Measurements from ENCODE around the gene C1S. TPM values are rescaled to one million over a fixed set of nuclear protein-coding genes. Genes with fewer than 3 reads are reported as not detected.

The C1S gene
- total RNA-seq, 1 donor from 2014 or later = 18.2 TPM

- no peak for TF ChIP-seq CTCF (IDR thresholded peaks at IDR 0.05)
- H3K4me1 Mint-ChIP-seq (ENCODE audit: unreplicated experiment) = peaks cover 10% of the 10 kb centered on the region
- H3K4me3 Mint-ChIP-seq (ENCODE audit: unreplicated experiment) = no peak overlapping the region
- no peaks in the 10 kb centered on the region for H3K27me3 Mint-ChIP-seq (ENCODE audit: unreplicated experiment)
- no peaks in the 10 kb centered on the region for H3K36me3 Mint-ChIP-seq (ENCODE audit: unreplicated experiment)
- H3K9me3 Mint-ChIP-seq (ENCODE audit: unreplicated experiment) = no peaks in the 10 kb centered on the region
- no peak for DNase-seq (ENCODE audit: extremely low spot score, unreplicated experiment)
- no peak overlapping the region for H3K27ac Mint-ChIP-seq (ENCODE audit: unreplicated experiment)
These were observed 35.8 kb downstream of the C1S start for GRCh38 chr12:7096006-7096932.

- TF ChIP-seq CTCF (IDR thresholded peaks at IDR 0.05) = no peak
- Mint-ChIP-seq H3K27ac (ENCODE audit: unreplicated experiment) (no peak overlapping the region), H3K36me3 (ENCODE audit: unreplicated experiment) (no peaks in the 10 kb centered on the region), H3K9me3 (ENCODE audit: unreplicated experiment) (no peaks in the 10 kb centered on the region), H3K4me3 (ENCODE audit: unreplicated experiment) (no peak overlapping the region), H3K4me1 (ENCODE audit: unreplicated experiment) (peaks cover 4% of the 10 kb centered on the region), H3K27me3 (ENCODE audit: unreplicated experiment) (peaks cover under 1% of the 10 kb centered on the region)
- no peak for DNase-seq (ENCODE audit: extremely low spot score, unreplicated experiment)
These were observed 36.5 kb downstream of the C1S start for GRCh38 chr12:7096979-7097378.

GRCh38 chr12:7099290-7099996, 38.9 kb downstream of the C1S start:
- Mint-ChIP-seq H3K36me3 (ENCODE audit: unreplicated experiment) (peaks cover 2% of the 10 kb centered on the region), H3K4me1 (ENCODE audit: unreplicated experiment) (no peaks in the 10 kb centered on the region), H3K4me3 (ENCODE audit: unreplicated experiment) (no peak overlapping the region), H3K27me3 (ENCODE audit: unreplicated experiment) (peaks cover 16% of the 10 kb centered on the region), H3K9me3 (ENCODE audit: unreplicated experiment) (no peaks in the 10 kb centered on the region), H3K27ac (ENCODE audit: unreplicated experiment) (no peak overlapping the region)
- DNase-seq (ENCODE audit: extremely low spot score, unreplicated experiment) = no peak
- no peak for TF ChIP-seq CTCF (IDR thresholded peaks at IDR 0.05)

GRCh38 chr12:7100239-7100638, 39.7 kb downstream of the C1S start:
- no peak overlapping the region for H3K27ac Mint-ChIP-seq (ENCODE audit: unreplicated experiment)
- no peak overlapping the region for H3K4me3 Mint-ChIP-seq (ENCODE audit: unreplicated experiment)
- DNase-seq (ENCODE audit: extremely low spot score, unreplicated experiment) = no peak
- peaks cover 16% of the 10 kb centered on the region for H3K27me3 Mint-ChIP-seq (ENCODE audit: unreplicated experiment)
- no peaks in the 10 kb centered on the region for H3K4me1 Mint-ChIP-seq (ENCODE audit: unreplicated experiment)
- no peak for TF ChIP-seq CTCF (IDR thresholded peaks at IDR 0.05)
- no peaks in the 10 kb centered on the region for H3K9me3 Mint-ChIP-seq (ENCODE audit: unreplicated experiment)
- H3K36me3 Mint-ChIP-seq (ENCODE audit: unreplicated experiment) = peaks cover 2% of the 10 kb centered on the region
